Neural progenitor cell (in vitro differentiated cells): ENCODE data around the gene PTGR3. TPM values are rescaled to one million over a fixed set of nuclear protein-coding genes. Genes with fewer than 3 reads are reported as not detected.

Source experiments
- DNase-seq: peaks from one replicate; pipeline ENCODE4 v3.0.0-alpha.2; 2016; ENCODE audit warnings: low spot score
- H2AFZ ChIP-seq: fragments of 200-600 bp; sonication (generic); replicated peaks from 2 replicates; pipeline ENCODE4 v1.6.1; 2016; ENCODE audit warnings: antibody characterized with exemption
- H3F3A ChIP-seq: fragments of 200-600 bp; sonication (generic); 2 replicates; pipeline ENCODE4 v1.6.1; 2016; ENCODE audit warnings: antibody characterized with exemption, low read depth
- H3K27ac ChIP-seq: fragments of 200-600 bp; sonication (generic); 2 replicates; pipeline ENCODE4 v1.5.1; 2016; ENCODE audit warnings: mild to moderate bottlenecking
- H3K27me3 ChIP-seq: fragments of 200-600 bp; sonication (generic); 2 replicates; pipeline ENCODE4 v1.6.1; 2016; ENCODE audit warnings: mild to moderate bottlenecking, moderate library complexity
- H3K36me3 ChIP-seq: fragments of 200-600 bp; sonication (generic); 2 replicates; pipeline ENCODE4 v1.5.1; 2016
- H3K4me1 ChIP-seq: fragments of 200-600 bp; sonication (generic); 2 replicates; pipeline ENCODE4 v1.6.1; 2016; ENCODE audit warnings: mixed run types
- H3K4me2 ChIP-seq: fragments of 200-600 bp; sonication (generic); 2 replicates; pipeline ENCODE4 v1.6.1; 2016
- H3K4me3 ChIP-seq: fragments of 200-600 bp; sonication (generic); 2 replicates; pipeline ENCODE4 v1.5.1; 2016
- H3K79me2 ChIP-seq: fragments of 200-600 bp; sonication (generic); 2 replicates; pipeline ENCODE4 v1.6.1; 2016; ENCODE audit warnings: low read depth
- H3K9ac ChIP-seq: fragments of 200-600 bp; sonication (generic); 2 replicates; pipeline ENCODE4 v1.6.1; 2016
- H3K9me3 ChIP-seq: fragments of 200-600 bp; sonication (generic); 2 replicates; pipeline ENCODE4 v1.5.1; 2016; ENCODE audit warnings: low read depth
- H4K20me1 ChIP-seq: fragments of 200-600 bp; sonication (generic); 2 replicates; pipeline ENCODE4 v1.6.1; 2016; ENCODE audit warnings: low read depth
- H3K27ac Mint-ChIP-seq: 3 replicates; pipeline ENCODE4 v1.8.0; 2021; ENCODE audit warnings: mixed read lengths
- H3K27me3 Mint-ChIP-seq: 2 replicates; pipeline ENCODE4 v1.8.0; 2022; ENCODE audit warnings: low read depth, mild to moderate bottlenecking, inconsistent platforms, moderate library complexity, mixed read lengths; ENCODE audit not compliant: insufficient read depth
- H3K36me3 Mint-ChIP-seq: 3 replicates; pipeline ENCODE4 v1.8.0; 2021; ENCODE audit warnings: mixed read lengths
- H3K4me1 Mint-ChIP-seq: 3 replicates; pipeline ENCODE4 v1.8.0; 2021; ENCODE audit warnings: mixed read lengths
- H3K4me3 Mint-ChIP-seq: 3 replicates; pipeline ENCODE4 v1.8.0; 2021; ENCODE audit warnings: mild to moderate bottlenecking, moderate library complexity, mixed read lengths
- H3K9me3 Mint-ChIP-seq: 3 replicates; pipeline ENCODE4 v1.8.0; 2020; ENCODE audit warnings: mixed read lengths
- CTCF ChIP-seq: fragments of 200-600 bp; sonication (generic); IDR thresholded peaks from 2 replicates; pipeline ENCODE4 v1.5.1; 2017; ENCODE audit warnings: antibody characterized with exemption, mild to moderate bottlenecking
- EZH2 ChIP-seq: fragments of 200-600 bp; sonication (generic); IDR thresholded peaks from 2 replicates; pipeline ENCODE4 v1.6.1; 2017; ENCODE audit warnings: antibody characterized with exemption, mild to moderate bottlenecking, moderate library complexity
- EZH2phosphoT487 ChIP-seq: fragments of 200-600 bp; sonication (generic); IDR thresholded peaks from 2 replicates; pipeline ENCODE4 v1.6.1; 2017; ENCODE audit warnings: antibody characterized with exemption
- total RNA-seq: library from RNA; depleted of rRNA; stranded (reverse); fragments of >200 nt; gene quantifications from 2 replicates; pipeline ENCODE4 v1.2.3, GENCODE V29; 2015; ENCODE audit warnings: low replicate concordance

The PTGR3 gene
- total RNA-seq, 1 donor from 2014 or later = 13.0 TPM

- Histone ChIP-seq H3K4me3 (no peak overlapping the region), H3K36me3 (no peaks in the 10 kb centered on the region), H3K4me2 (no peak overlapping the region), H4K20me1 (no peaks in the 10 kb centered on the region), H3F3A (no peaks in the 10 kb centered on the region), H3K9me3 (no peaks in the 10 kb centered on the region), H3K79me2 (no peaks in the 10 kb centered on the region), H3K27me3 (no peaks in the 10 kb centered on the region), H3K9ac (no peak overlapping the region), H3K27ac (no peak overlapping the region), H3K4me1 (no peaks in the 10 kb centered on the region), H2AFZ (no peak overlapping the region)
- no peak for TF ChIP-seq EZH2phosphoT487
- TF ChIP-seq EZH2 = no peak
- no peak for TF ChIP-seq CTCF
- Mint-ChIP-seq H3K4me1 (no peaks in the 10 kb centered on the region), H3K27ac (no peak overlapping the region), H3K36me3 (no peaks in the 10 kb centered on the region), H3K27me3 (peaks cover 3% of the 10 kb centered on the region), H3K9me3 (no peaks in the 10 kb centered on the region), H3K4me3 (no peak overlapping the region)
- DNase-seq = no peak
Observed at GRCh38 chr18:75249672-75250470, 40.9 kb upstream of the PTGR3 start.

GRCh38 chr18:75249175-75249518 lies 40.2 kb upstream of the PTGR3 start:
- Mint-ChIP-seq H3K27ac (no peak overlapping the region), H3K27me3 (peaks cover 3% of the 10 kb centered on the region), H3K9me3 (no peaks in the 10 kb centered on the region), H3K36me3 (no peaks in the 10 kb centered on the region), H3K4me3 (no peak overlapping the region), H3K4me1 (no peaks in the 10 kb centered on the region)
- H3K4me2 ChIP-seq = no peak overlapping the region
- no peaks in the 10 kb centered on the region for H3K36me3 ChIP-seq
- no peak overlapping the region for H2AFZ ChIP-seq
- no peak overlapping the region for H3K27ac ChIP-seq
- DNase-seq = no peak
- no peaks in the 10 kb centered on the region for H3K4me1 ChIP-seq
- no peaks in the 10 kb centered on the region for H3K9me3 ChIP-seq
- H3K9ac ChIP-seq = no peak overlapping the region
- H3K79me2 ChIP-seq = no peaks in the 10 kb centered on the region
- no peaks in the 10 kb centered on the region for H4K20me1 ChIP-seq
- H3F3A ChIP-seq = no peaks in the 10 kb centered on the region
- H3K27me3 ChIP-seq = no peaks in the 10 kb centered on the region
- no peak overlapping the region for H3K4me3 ChIP-seq
- TF ChIP-seq EZH2phosphoT487 = no peak
- TF ChIP-seq EZH2 = no peak
- TF ChIP-seq CTCF = no peak

- Histone ChIP-seq H3K79me2 (no peaks in the 10 kb centered on the region), H3K27me3 (no peaks in the 10 kb centered on the region), H2AFZ (no peak overlapping the region), H3K4me1 (no peaks in the 10 kb centered on the region), H3K27ac (no peak overlapping the region), H3K4me2 (no peak overlapping the region), H3K36me3 (no peaks in the 10 kb centered on the region), H3K4me3 (no peak overlapping the region), H3K9me3 (no peaks in the 10 kb centered on the region), H4K20me1 (no peaks in the 10 kb centered on the region), H3K9ac (no peak overlapping the region), H3F3A (no peaks in the 10 kb centered on the region)
- Mint-ChIP-seq H3K4me1 (no peaks in the 10 kb centered on the region), H3K27me3 (peaks cover 6% of the 10 kb centered on the region), H3K4me3 (no peak overlapping the region), H3K9me3 (no peaks in the 10 kb centered on the region), H3K27ac (no peak overlapping the region), H3K36me3 (no peaks in the 10 kb centered on the region)
- DNase-seq = no peak
- no peak for TF ChIP-seq EZH2
- no peak for TF ChIP-seq CTCF
- no peak for TF ChIP-seq EZH2phosphoT487
Observed at GRCh38 chr18:75248426-75249174, 39.7 kb upstream of the PTGR3 start.
